Neural progenitor cell (in vitro differentiated cells): ENCODE measurements around the gene WASL. TPM values are rescaled to one million over a fixed set of nuclear protein-coding genes. Genes with fewer than 3 reads are reported as not detected.
A peak's percentile ranks its signal among the peaks of the same experiment; 100 is the strongest.
"Not testable (repeated sequence)": the region's sequence is repeated elsewhere in the genome, so short reads cannot be mapped to it uniquely, and the experiment has no call there.

Experiments used
- DNase-seq: peaks from one replicate; pipeline ENCODE4 v3.0.0-alpha.2; 2016; ENCODE audit warnings: low spot score
- H2AFZ ChIP-seq: fragments of 200-600 bp; sonication (generic); replicated peaks from 2 replicates; pipeline ENCODE4 v1.6.1; 2016; ENCODE audit warnings: antibody characterized with exemption
- H3F3A ChIP-seq: fragments of 200-600 bp; sonication (generic); 2 replicates; pipeline ENCODE4 v1.6.1; 2016; ENCODE audit warnings: antibody characterized with exemption, low read depth
- H3K27ac ChIP-seq: fragments of 200-600 bp; sonication (generic); 2 replicates; pipeline ENCODE4 v1.5.1; 2016; ENCODE audit warnings: mild to moderate bottlenecking
- H3K27me3 ChIP-seq: fragments of 200-600 bp; sonication (generic); 2 replicates; pipeline ENCODE4 v1.6.1; 2016; ENCODE audit warnings: mild to moderate bottlenecking, moderate library complexity
- H3K36me3 ChIP-seq: fragments of 200-600 bp; sonication (generic); 2 replicates; pipeline ENCODE4 v1.5.1; 2016
- H3K4me1 ChIP-seq: fragments of 200-600 bp; sonication (generic); 2 replicates; pipeline ENCODE4 v1.6.1; 2016; ENCODE audit warnings: mixed run types
- H3K4me2 ChIP-seq: fragments of 200-600 bp; sonication (generic); 2 replicates; pipeline ENCODE4 v1.6.1; 2016
- H3K4me3 ChIP-seq: fragments of 200-600 bp; sonication (generic); 2 replicates; pipeline ENCODE4 v1.5.1; 2016
- H3K79me2 ChIP-seq: fragments of 200-600 bp; sonication (generic); 2 replicates; pipeline ENCODE4 v1.6.1; 2016; ENCODE audit warnings: low read depth
- H3K9ac ChIP-seq: fragments of 200-600 bp; sonication (generic); 2 replicates; pipeline ENCODE4 v1.6.1; 2016
- H3K9me3 ChIP-seq: fragments of 200-600 bp; sonication (generic); 2 replicates; pipeline ENCODE4 v1.5.1; 2016; ENCODE audit warnings: low read depth
- H4K20me1 ChIP-seq: fragments of 200-600 bp; sonication (generic); 2 replicates; pipeline ENCODE4 v1.6.1; 2016; ENCODE audit warnings: low read depth
- H3K27ac Mint-ChIP-seq: 3 replicates; pipeline ENCODE4 v1.8.0; 2021; ENCODE audit warnings: mixed read lengths
- H3K27me3 Mint-ChIP-seq: 2 replicates; pipeline ENCODE4 v1.8.0; 2022; ENCODE audit warnings: low read depth, mild to moderate bottlenecking, inconsistent platforms, moderate library complexity, mixed read lengths; ENCODE audit not compliant: insufficient read depth
- H3K36me3 Mint-ChIP-seq: 3 replicates; pipeline ENCODE4 v1.8.0; 2021; ENCODE audit warnings: mixed read lengths
- H3K4me1 Mint-ChIP-seq: 3 replicates; pipeline ENCODE4 v1.8.0; 2021; ENCODE audit warnings: mixed read lengths
- H3K4me3 Mint-ChIP-seq: 3 replicates; pipeline ENCODE4 v1.8.0; 2021; ENCODE audit warnings: mild to moderate bottlenecking, moderate library complexity, mixed read lengths
- H3K9me3 Mint-ChIP-seq: 3 replicates; pipeline ENCODE4 v1.8.0; 2020; ENCODE audit warnings: mixed read lengths
- EZH2 ChIP-seq: fragments of 200-600 bp; sonication (generic); IDR thresholded peaks from 2 replicates; pipeline ENCODE4 v1.6.1; 2017; ENCODE audit warnings: antibody characterized with exemption, mild to moderate bottlenecking, moderate library complexity
- EZH2phosphoT487 ChIP-seq: fragments of 200-600 bp; sonication (generic); IDR thresholded peaks from 2 replicates; pipeline ENCODE4 v1.6.1; 2017; ENCODE audit warnings: antibody characterized with exemption
- total RNA-seq: library from RNA; depleted of rRNA; stranded (reverse); fragments of >200 nt; gene quantifications from 2 replicates; pipeline ENCODE4 v1.2.3, GENCODE V29; 2015; ENCODE audit warnings: low replicate concordance
- TF ChIP-seq, protein P1 (sequence below): fragments of 200-600 bp; sonication (generic); IDR thresholded peaks from 2 replicates; pipeline ENCODE4 v1.5.1; 2017; ENCODE audit warnings: antibody characterized with exemption, mild to moderate bottlenecking

The WASL gene
- total RNA-seq, 1 donor from 2014 or later, result 30.4 TPM

DNA sequence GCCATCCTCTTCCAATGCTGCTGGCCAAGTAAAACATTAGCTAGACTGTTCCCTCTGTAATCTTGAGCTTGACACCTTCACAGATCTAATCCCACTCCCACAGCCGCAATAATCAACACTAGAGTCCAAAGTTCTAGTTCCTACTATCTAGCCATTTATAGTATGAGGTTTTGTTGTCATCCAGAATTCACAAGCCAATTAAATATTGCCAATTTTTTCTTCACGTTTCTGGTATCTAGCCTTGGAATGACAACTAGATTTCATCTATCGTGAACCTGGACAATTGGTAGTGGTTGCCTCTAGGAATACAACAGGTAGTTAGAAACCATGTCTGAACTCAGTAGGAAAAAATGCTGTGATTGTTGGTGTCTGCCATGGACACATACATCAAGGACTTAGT, 10.4 kb downstream of the WASL start:
- no peak overlapping the region for H3K27ac ChIP-seq

DNA sequence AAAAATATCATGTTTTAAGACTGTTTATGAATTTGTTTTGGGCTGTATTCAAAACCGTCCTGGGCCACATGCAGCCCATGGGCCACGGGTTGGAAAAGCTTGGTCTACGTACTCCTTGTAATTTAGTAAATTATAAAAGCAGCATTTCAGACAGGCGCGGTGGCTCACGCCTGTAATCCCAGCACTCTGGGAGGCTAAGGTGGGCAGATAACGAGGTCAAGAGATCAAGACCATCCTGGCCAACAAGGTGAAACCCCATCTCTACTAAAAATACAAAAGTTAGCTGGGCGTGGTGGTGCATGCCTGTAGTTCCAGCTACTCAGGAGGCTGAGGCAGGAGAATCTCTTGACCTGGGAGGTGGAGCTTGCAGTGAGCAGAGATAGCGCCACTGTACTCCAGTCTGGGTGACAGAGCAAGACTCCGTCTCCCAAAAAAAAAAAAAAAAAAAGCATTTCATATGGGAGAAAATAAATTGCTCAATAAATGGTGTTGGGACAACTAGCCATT, 11.6 kb downstream of the WASL start:
- not testable (repeated sequence) for H3K4me1 ChIP-seq, H3K27me3 ChIP-seq, H3K4me2 ChIP-seq, H3K27me3 Mint-ChIP-seq, H2AFZ ChIP-seq, DNase-seq, H3K36me3 ChIP-seq, H3K9ac ChIP-seq, H3K27ac ChIP-seq, H3K4me3 ChIP-seq, H3K4me3 Mint-ChIP-seq, H3F3A ChIP-seq, H3K9me3 ChIP-seq, H3K4me1 Mint-ChIP-seq, H3K27ac Mint-ChIP-seq
- Histone ChIP-seq H4K20me1 (peaks cover 33% of the 10 kb centered on the region), H3K79me2 (peaks cover 100% of the 10 kb centered on the region)
- Mint-ChIP-seq H3K36me3 (peaks cover 43% of the 10 kb centered on the region), H3K9me3 (peaks cover 54% of the 10 kb centered on the region)

More for the DNA sequence above, 10.4 kb downstream of the WASL start:
- H3K9me3 ChIP-seq, result no peaks in the 10 kb centered on the region
- no peak for DNase-seq
- Mint-ChIP-seq H3K36me3 (peaks cover 38% of the 10 kb centered on the region), H3K27me3 (peaks cover 3% of the 10 kb centered on the region), H3K4me1 (no peaks in the 10 kb centered on the region), H3K27ac (no peak overlapping the region), H3K4me3 (no peak overlapping the region), H3K9me3 (peaks cover 45% of the 10 kb centered on the region)
- no peaks in the 10 kb centered on the region for H3K36me3 ChIP-seq
- TF ChIP-seq EZH2 (no peak), EZH2phosphoT487 (no peak)
- TF ChIP-seq, protein P1, sequence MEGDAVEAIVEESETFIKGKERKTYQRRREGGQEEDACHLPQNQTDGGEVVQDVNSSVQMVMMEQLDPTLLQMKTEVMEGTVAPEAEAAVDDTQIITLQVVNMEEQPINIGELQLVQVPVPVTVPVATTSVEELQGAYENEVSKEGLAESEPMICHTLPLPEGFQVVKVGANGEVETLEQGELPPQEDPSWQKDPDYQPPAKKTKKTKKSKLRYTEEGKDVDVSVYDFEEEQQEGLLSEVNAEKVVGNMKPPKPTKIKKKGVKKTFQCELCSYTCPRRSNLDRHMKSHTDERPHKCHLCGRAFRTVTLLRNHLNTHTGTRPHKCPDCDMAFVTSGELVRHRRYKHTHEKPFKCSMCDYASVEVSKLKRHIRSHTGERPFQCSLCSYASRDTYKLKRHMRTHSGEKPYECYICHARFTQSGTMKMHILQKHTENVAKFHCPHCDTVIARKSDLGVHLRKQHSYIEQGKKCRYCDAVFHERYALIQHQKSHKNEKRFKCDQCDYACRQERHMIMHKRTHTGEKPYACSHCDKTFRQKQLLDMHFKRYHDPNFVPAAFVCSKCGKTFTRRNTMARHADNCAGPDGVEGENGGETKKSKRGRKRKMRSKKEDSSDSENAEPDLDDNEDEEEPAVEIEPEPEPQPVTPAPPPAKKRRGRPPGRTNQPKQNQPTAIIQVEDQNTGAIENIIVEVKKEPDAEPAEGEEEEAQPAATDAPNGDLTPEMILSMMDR, result no peak
- no peak overlapping the region for H2AFZ ChIP-seq
- H3K79me2 ChIP-seq, result peaks cover 100% of the 10 kb centered on the region
- H3K27me3 ChIP-seq, result no peaks in the 10 kb centered on the region
- H3K4me2 ChIP-seq, result no peak overlapping the region
- H3K4me3 ChIP-seq, result no peak overlapping the region
- H4K20me1 ChIP-seq, result peaks cover 44% of the 10 kb centered on the region
- no peaks in the 10 kb centered on the region for H3K4me1 ChIP-seq
- no peaks in the 10 kb centered on the region for H3F3A ChIP-seq
- H3K9ac ChIP-seq, result no peak overlapping the region

DNA sequence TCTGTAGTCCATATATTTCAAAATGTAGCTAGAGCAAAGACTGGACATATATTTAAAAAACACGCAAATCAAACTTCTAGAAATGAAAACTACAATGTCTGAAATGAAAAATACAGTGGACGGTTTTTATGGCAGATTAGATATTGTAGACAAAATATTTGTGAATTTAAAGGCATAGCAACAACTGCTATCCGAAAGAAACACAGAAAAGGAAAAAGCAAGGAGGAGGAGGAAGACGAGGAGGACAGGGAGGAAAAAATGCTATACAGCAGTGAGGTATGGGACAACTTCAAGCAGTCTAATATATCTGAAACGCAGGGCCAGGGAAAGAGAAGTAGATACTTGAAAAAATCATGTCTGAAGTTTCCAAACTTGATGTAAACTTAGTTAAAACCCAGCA, 13.3 kb downstream of the WASL start:
- H3K4me1 ChIP-seq, result no peaks in the 10 kb centered on the region
- no peaks in the 10 kb centered on the region for H3K27me3 Mint-ChIP-seq
- TF ChIP-seq EZH2phosphoT487, result no peak
- TF ChIP-seq, protein P1, result no peak
- no peak for TF ChIP-seq EZH2
- H3K27me3 ChIP-seq, result no peaks in the 10 kb centered on the region
- H3K4me1 Mint-ChIP-seq, result no peaks in the 10 kb centered on the region
- no peak overlapping the region for H3K27ac Mint-ChIP-seq
- peaks cover 100% of the 10 kb centered on the region for H3K79me2 ChIP-seq
- H3K9me3 ChIP-seq, result no peaks in the 10 kb centered on the region
- H4K20me1 ChIP-seq, result peaks cover 35% of the 10 kb centered on the region
- no peaks in the 10 kb centered on the region for H3F3A ChIP-seq
- peak overlapping the region; percentile 14 for H3K4me3 ChIP-seq
- no peak overlapping the region for H2AFZ ChIP-seq
- H3K27ac ChIP-seq, result no peak overlapping the region
- no peaks in the 10 kb centered on the region for H3K36me3 ChIP-seq
- H3K4me3 Mint-ChIP-seq, result no peak overlapping the region
- peaks cover 65% of the 10 kb centered on the region for H3K9me3 Mint-ChIP-seq
- H3K9ac ChIP-seq, result no peak overlapping the region
- H3K36me3 Mint-ChIP-seq, result peaks cover 52% of the 10 kb centered on the region
- no peak for DNase-seq
- no peak overlapping the region for H3K4me2 ChIP-seq

DNA sequence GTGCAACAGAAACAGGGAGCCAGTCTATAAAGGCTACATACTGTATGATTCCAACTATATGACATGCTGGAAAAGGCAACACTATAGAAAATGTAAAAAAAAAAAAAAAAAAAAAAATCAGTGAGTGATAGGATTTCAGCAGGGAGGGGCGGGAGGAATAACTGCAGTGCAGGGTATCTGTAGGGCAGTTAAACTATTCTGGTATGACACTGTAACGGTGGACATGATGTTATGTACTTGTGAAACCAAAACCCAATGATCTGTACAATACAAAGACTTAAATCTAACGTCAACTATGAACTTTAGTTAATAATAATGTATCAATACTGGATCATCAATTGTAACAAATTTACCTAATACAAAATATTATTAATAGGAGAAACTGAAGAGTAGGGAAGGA, 14.3 kb downstream of the WASL start:
- Histone ChIP-seq H3K4me2 (no peak overlapping the region), H3K4me3 (no peak overlapping the region), H3K79me2 (peaks cover 100% of the 10 kb centered on the region), H3K27ac (no peak overlapping the region), H3F3A (no peaks in the 10 kb centered on the region), H4K20me1 (peaks cover 36% of the 10 kb centered on the region), H3K36me3 (no peaks in the 10 kb centered on the region), H3K27me3 (no peaks in the 10 kb centered on the region), H3K9me3 (no peaks in the 10 kb centered on the region), H3K4me1 (no peaks in the 10 kb centered on the region), H2AFZ (no peak overlapping the region), H3K9ac (no peak overlapping the region)
- DNase-seq, result no peak
- TF ChIP-seq, protein P1, result no peak
- no peak for TF ChIP-seq EZH2
- TF ChIP-seq EZH2phosphoT487, result no peak
- Mint-ChIP-seq H3K36me3 (peaks cover 56% of the 10 kb centered on the region), H3K27ac (no peak overlapping the region), H3K4me1 (no peaks in the 10 kb centered on the region), H3K27me3 (no peaks in the 10 kb centered on the region), H3K4me3 (no peak overlapping the region), H3K9me3 (peaks cover 71% of the 10 kb centered on the region)
